SK-N-SH (cell line): Measurements from ENCODE around the gene ISCA1.

Experiments
- JUND ChIP-seq: IDR thresholded peaks from 2 replicates; pipeline ENCODE4 v1.4.0; 2012
- NRF1 ChIP-seq: IDR thresholded peaks from 2 replicates; pipeline ENCODE4 v1.6.1; 2012; ENCODE audit warnings: low read depth, mild to moderate bottlenecking, low read length
- RCOR1 ChIP-seq: fragments of 150-350 bp; IDR thresholded peaks from 2 replicates; pipeline ENCODE4 v1.6.1; 2017; ENCODE audit warnings: antibody characterized with exemption, low read length
- TF ChIP-seq, protein P1 (sequence below): fragments of 200-600 bp; sonication (generic); IDR thresholded peaks from 2 replicates; pipeline ENCODE4 v1.6.1; 2017; ENCODE audit warnings: antibody characterized with exemption, mild to moderate bottlenecking, moderate library complexity

DNA sequence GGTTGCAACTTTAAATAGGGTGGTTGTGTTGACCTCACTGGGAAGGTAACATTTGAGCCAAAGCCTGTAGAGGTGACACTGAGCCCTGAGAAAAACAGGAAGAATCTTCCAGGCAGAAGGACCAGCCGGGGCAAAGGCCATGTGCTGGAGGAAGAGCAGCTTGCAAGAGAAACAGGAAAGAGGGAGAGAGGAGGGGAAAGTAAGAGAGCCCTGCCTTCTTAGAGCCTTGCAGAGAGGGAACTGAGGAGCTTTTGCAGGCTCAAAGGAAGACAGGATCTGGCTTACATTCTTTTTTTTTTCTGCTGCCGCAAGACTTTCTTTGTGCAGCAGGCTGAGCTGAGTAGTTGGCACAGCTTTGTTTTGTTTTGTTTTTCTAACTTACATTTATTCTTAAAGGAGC lies 40.3 kb downstream of the ISCA1 start:
- TF ChIP-seq JUND (no peak), RCOR1 (no peak), NRF1 (no peak)
- TF ChIP-seq, protein P1, sequence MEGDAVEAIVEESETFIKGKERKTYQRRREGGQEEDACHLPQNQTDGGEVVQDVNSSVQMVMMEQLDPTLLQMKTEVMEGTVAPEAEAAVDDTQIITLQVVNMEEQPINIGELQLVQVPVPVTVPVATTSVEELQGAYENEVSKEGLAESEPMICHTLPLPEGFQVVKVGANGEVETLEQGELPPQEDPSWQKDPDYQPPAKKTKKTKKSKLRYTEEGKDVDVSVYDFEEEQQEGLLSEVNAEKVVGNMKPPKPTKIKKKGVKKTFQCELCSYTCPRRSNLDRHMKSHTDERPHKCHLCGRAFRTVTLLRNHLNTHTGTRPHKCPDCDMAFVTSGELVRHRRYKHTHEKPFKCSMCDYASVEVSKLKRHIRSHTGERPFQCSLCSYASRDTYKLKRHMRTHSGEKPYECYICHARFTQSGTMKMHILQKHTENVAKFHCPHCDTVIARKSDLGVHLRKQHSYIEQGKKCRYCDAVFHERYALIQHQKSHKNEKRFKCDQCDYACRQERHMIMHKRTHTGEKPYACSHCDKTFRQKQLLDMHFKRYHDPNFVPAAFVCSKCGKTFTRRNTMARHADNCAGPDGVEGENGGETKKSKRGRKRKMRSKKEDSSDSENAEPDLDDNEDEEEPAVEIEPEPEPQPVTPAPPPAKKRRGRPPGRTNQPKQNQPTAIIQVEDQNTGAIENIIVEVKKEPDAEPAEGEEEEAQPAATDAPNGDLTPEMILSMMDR, result no peak
